HepG2 (cell line): ENCODE data around the gene GLYAT. TPM values are rescaled to one million over a fixed set of nuclear protein-coding genes. Genes with fewer than 3 reads are reported as not detected.

ENCODE experiments used
- ATAC-seq: fragments of 200-7000 bp; cut with Tn5 transposase; 3 replicates; pipeline ENCODE4 v1.9.1; 2020; ENCODE audit warnings: mild to moderate bottlenecking, moderate library complexity
- BruUV-seq: library from RNA; stranded (reverse); fragments of 400-500 nt; replicated peaks from 2 replicates; lab custom pipeline; 2021; lab: Mats Ljungman, UMichigan
- CTCF ChIA-PET: fragments of 300-600 bp; formaldehyde crosslinking; extraction: SDS; loops from one replicate; lab custom pipeline; 2021; ENCODE audit warnings: low total read pairs, inconsistent platforms, low intra/inter-chr PET ratio; lab: Yijun Ruan, JAX
- POLR2A ChIA-PET: fragments of 350-600 bp; sonication (Branson Sonifier 250); formaldehyde crosslinking; loops from one replicate; lab custom pipeline; 2020; ENCODE audit warnings: antibody characterized with exemption, inconsistent platforms; lab: Yijun Ruan, JAX
- DNase-seq: peaks from one replicate; pipeline ENCODE4 v3.0.0-alpha.2; 2015; ENCODE audit warnings: low spot score
- FAIRE-seq: peaks from 3 replicates; lab custom pipeline; 2011; peaks lifted over from hg19 to GRCh38; lab: Jason Lieb, UNC
- H2AFZ ChIP-seq: one replicate; pipeline ENCODE4 v1.6.1; 2011; ENCODE audit warnings: low read length, inconsistent platforms
- H3K27ac ChIP-seq: fragments of 300-600 bp; 3 replicates; pipeline ENCODE4 v1.8.0; 2011; ENCODE audit warnings: mixed run types, mild to moderate bottlenecking, mixed read lengths, low read length, inconsistent platforms; ENCODE audit not compliant: insufficient read depth; ENCODE audit errors: extremely low read length
- H3K27me3 ChIP-seq, 2 experiments: fragments of 200-600 bp in 1 of 2; 2 replicates in 1 of 2; 3 replicates in 1 of 2; pipeline versions ENCODE4 v1.6.0 to v1.8.0; 2011; ENCODE audit warnings: low read length in 2 of 2, mild to moderate bottlenecking in 2 of 2, moderate library complexity in 2 of 2, inconsistent platforms in 1 of 2; ENCODE audit not compliant: insufficient read depth in 2 of 2, control insufficient read depth in 1 of 2
- H3K36me3 ChIP-seq, 2 experiments: fragments of 200-600 bp in 1 of 2; replicated peaks in 1 of 2; 2 replicates in 1 of 2; 3 replicates in 1 of 2; pipeline versions ENCODE4 v1.5.1 to v1.8.0; 2011; ENCODE audit warnings: low read length in 2 of 2, inconsistent platforms in 1 of 2; ENCODE audit not compliant: insufficient read depth in 2 of 2, control insufficient read depth in 1 of 2
- H3K4me1 ChIP-seq: 2 replicates; pipeline ENCODE4 v1.5.1; 2012; ENCODE audit warnings: low read length, inconsistent platforms; ENCODE audit not compliant: insufficient read depth
- H3K4me2 ChIP-seq: 2 replicates; pipeline ENCODE4 v1.6.0; 2011; ENCODE audit warnings: low read depth, low read length, inconsistent platforms
- H3K4me3 ChIP-seq, 3 experiments: fragments of 200-600 bp in 1 of 3; sonication (generic), shearing (Covaris generic) in 1 of 3; replicated peaks in 1 of 3; 2 replicates each; pipeline ENCODE4 v1.5.1; 2011 to 2016; ENCODE audit warnings: low read length in 3 of 3, inconsistent platforms in 2 of 3, low read depth in 2 of 3, mild to moderate bottlenecking in 2 of 3, control low read depth in 1 of 3, mixed read lengths in 1 of 3; ENCODE audit not compliant: insufficient read depth in 1 of 3
- H3K79me2 ChIP-seq: one replicate; pipeline ENCODE4 v1.6.1; 2011; ENCODE audit warnings: low read length, inconsistent platforms; ENCODE audit not compliant: insufficient read depth
- H3K9ac ChIP-seq: 2 replicates; pipeline ENCODE4 v1.6.0; 2011; ENCODE audit warnings: mild to moderate bottlenecking, low read depth, low read length, inconsistent platforms; ENCODE audit not compliant: insufficient read depth
- H3K9me3 ChIP-seq: 2 replicates; pipeline ENCODE4 v1.5.1; 2012; ENCODE audit warnings: mild to moderate bottlenecking, low read length
- H4K20me1 ChIP-seq: 2 replicates; pipeline ENCODE4 v1.6.0; 2011; ENCODE audit warnings: inconsistent platforms, mild to moderate bottlenecking, low read length, moderate library complexity; ENCODE audit not compliant: insufficient read depth
- ARNT ChIP-seq: fragments of 450-650 bp; IDR thresholded peaks from 2 replicates; pipeline ENCODE4 v1.6.1; 2017
- FUBP1 ChIP-seq: sonication (generic); formaldehyde crosslinking; IDR thresholded peaks from 2 replicates; pipeline ENCODE4 v1.5.1; 2020; ENCODE audit warnings: missing genetic modification reagents, mild to moderate bottlenecking, borderline replicate concordance
- NFATC3 ChIP-seq: sonication (generic); formaldehyde crosslinking; IDR thresholded peaks from 2 replicates; pipeline ENCODE4 v1.5.1; 2020; ENCODE audit warnings: mild to moderate bottlenecking, missing genetic modification reagents
- TAF15 ChIP-seq: fragments of 200-400 bp; formaldehyde crosslinking; IDR thresholded peaks from one replicate; pipeline ENCODE4 v1.6.1; 2018; ENCODE audit warnings: mild to moderate bottlenecking, low read depth, low read length; ENCODE audit not compliant: poor library complexity, severe bottlenecking
- TEAD2 ChIP-seq: sonication (generic); formaldehyde crosslinking; IDR thresholded peaks from 2 replicates; pipeline ENCODE4 v1.9.0; 2021; ENCODE audit warnings: missing genetic modification reagents
- YEATS4 ChIP-seq: sonication (generic); formaldehyde crosslinking; IDR thresholded peaks from 2 replicates; pipeline ENCODE4 v1.4.0; 2020; ENCODE audit warnings: missing genetic modification reagents, borderline replicate concordance
- ZNF431 ChIP-seq: sonication (generic); formaldehyde crosslinking; IDR thresholded peaks from 2 replicates; pipeline ENCODE4 v1.9.0; 2022; ENCODE audit warnings: missing genetic modification reagents, low read depth, mild to moderate bottlenecking, borderline replicate concordance
- ZNF616 ChIP-seq: sonication (generic); formaldehyde crosslinking; IDR thresholded peaks from 2 replicates; pipeline ENCODE4 v1.5.0; 2020; ENCODE audit warnings: low read depth, mild to moderate bottlenecking, missing genetic modification reagents
- ZNF629 ChIP-seq: sonication (generic); formaldehyde crosslinking; conservative IDR thresholded peaks from 2 replicates; pipeline ENCODE4 v1.5.0; 2020; ENCODE audit warnings: missing genetic modification reagents
- ZNF761 ChIP-seq: sonication (generic); formaldehyde crosslinking; conservative IDR thresholded peaks from 2 replicates; pipeline ENCODE4 v1.4.0; 2020; ENCODE audit warnings: mild to moderate bottlenecking, missing genetic modification reagents
- WGBS: methylation state at CpG from one replicate; pipeline ENCODE4 v1.1.6; 2017; ENCODE audit warnings: low lambda C conversion rate; 5-methylcytosine and 5-hydroxymethylcytosine counted together
- in situ Hi-C: cut with HindIII; loops from 2 replicates; pipeline ENCODE4 v1.10.0; 2017; ENCODE audit warnings: low pct_unique_long_range_greater_than_20kb; ENCODE audit not compliant: extremely low pct_ligation_motif_present
- intact Hi-C: fragments of 100-400 bp; cut with micrococcal nuclease; formaldehyde crosslinking; loops from one replicate; pipeline ENCODE4 v1.10.0; 2022; ENCODE audit not compliant: unreplicated experiment
- polyA plus RNA-seq, 8 experiments: library from polyadenylated mRNA; depleted of rRNA in 3 of 8; stranded (reverse) in 7 of 8; unstranded in 1 of 8; fragments of >200 nt; fragmentation: Illumina TruSeq in 4 of 8; extraction: Trizol in 4 of 8; gene quantifications; 2 replicates each; pipeline versions ENCODE4 v1.2.1 to v1.2.3, GENCODE V29; 2011 to 2016; ENCODE audit warnings: low read depth in 4 of 8, missing spikeins in 1 of 8, mixed read lengths in 1 of 8; ENCODE audit not compliant: insufficient read depth in 1 of 8
- total RNA-seq, 5 experiments: library from RNA; depleted of rRNA; stranded (reverse); fragments of >200 nt; fragmentation: Illumina TruSeq; extraction: Trizol; gene quantifications; 2 replicates each; pipeline ENCODE4 v1.2.3, GENCODE V29; 2016; ENCODE audit warnings: low read depth in 1 of 5
- TF ChIP-seq, protein P1 (sequence below): sonication (generic); formaldehyde crosslinking; IDR thresholded peaks from 2 replicates; pipeline ENCODE4 v1.5.1; 2020; ENCODE audit warnings: mild to moderate bottlenecking, missing genetic modification reagents, moderate library complexity

The GLYAT gene
- total and polyA plus RNA-seq, 2 of the 13 experiments (the other 11 are each of a cell fraction or from before 2014, with no cell fraction given): not detected

GRCh38 chr11:58742140-58742539 is 10.4 kb upstream of the GLYAT start:
- Histone ChIP-seq H4K20me1 (no peaks in the 10 kb centered on the region), H3K36me3 (no peaks in the 10 kb centered on the region), H3K27me3 (peaks cover 0 to 1% of the 10 kb centered on the region in 2 experiments; a peak in 1 of 5 replicates), H3K9me3 (peaks cover 33% of the 10 kb centered on the region), H3K9ac (no peak overlapping the region), H3K4me1 (no peaks in the 10 kb centered on the region), H3K4me3 (no peak overlapping the region), H3K79me2 (no peaks in the 10 kb centered on the region), H3K4me2 (no peak overlapping the region), H2AFZ (no peak overlapping the region), H3K27ac (no peak overlapping the region)
- no TSS peak for BruUV-seq
- CTCF ChIA-PET: no interaction called here
- in situ Hi-C loops (no loop called here), intact Hi-C loops (no loop called here)
- WGBS: 13% methylated on average over 2 of the region's 2 CpGs
- DNase-seq (no peak), ATAC-seq (no peak), FAIRE-seq (no peak)
- TF ChIP-seq ZNF629 (no peak), ZNF431 (CRISPR knock-in tag) (no peak), ARNT (no peak), FUBP1 (CRISPR knock-in tag) (no peak)
- TF ChIP-seq, protein P1, sequence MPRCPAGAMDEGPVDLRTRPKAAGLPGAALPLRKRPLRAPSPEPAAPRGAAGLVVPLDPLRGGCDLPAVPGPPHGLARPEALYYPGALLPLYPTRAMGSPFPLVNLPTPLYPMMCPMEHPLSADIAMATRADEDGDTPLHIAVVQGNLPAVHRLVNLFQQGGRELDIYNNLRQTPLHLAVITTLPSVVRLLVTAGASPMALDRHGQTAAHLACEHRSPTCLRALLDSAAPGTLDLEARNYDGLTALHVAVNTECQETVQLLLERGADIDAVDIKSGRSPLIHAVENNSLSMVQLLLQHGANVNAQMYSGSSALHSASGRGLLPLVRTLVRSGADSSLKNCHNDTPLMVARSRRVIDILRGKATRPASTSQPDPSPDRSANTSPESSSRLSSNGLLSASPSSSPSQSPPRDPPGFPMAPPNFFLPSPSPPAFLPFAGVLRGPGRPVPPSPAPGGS (CRISPR knock-in tag): no peak
- POLR2A ChIA-PET: no interaction called here

DNA sequence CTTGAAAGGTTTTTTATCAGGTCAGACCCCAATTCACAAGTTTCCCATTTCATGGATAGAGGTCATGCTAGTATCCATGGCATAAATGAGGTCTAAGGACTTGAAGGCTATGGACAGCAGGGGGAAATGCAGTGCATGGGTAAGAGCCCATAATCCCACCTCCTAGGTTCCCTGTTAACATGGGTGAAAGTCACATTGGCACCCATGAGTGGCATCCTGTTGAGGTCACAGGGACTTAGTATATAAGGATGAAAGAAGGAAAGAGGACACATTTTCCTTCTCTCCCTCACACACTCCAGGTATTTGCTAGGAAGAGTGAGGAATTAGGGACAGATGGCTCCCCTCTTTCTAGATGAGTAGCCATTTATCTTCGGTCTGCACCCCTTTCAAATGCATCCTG is 9.4 kb upstream of the GLYAT start:
- no peak for FAIRE-seq
- H3K27ac ChIP-seq: no peak overlapping the region
- in situ Hi-C loops: no loop called here
- H3K27me3 ChIP-seq: peaks cover 0 to 1% of the 10 kb centered on the region in 2 experiments; a peak in 1 of 5 replicates
- H3K4me1 ChIP-seq: no peaks in the 10 kb centered on the region
- no peaks in the 10 kb centered on the region for H3K36me3 ChIP-seq
- H4K20me1 ChIP-seq: no peaks in the 10 kb centered on the region
- no peak overlapping the region for H3K9ac ChIP-seq
- no peak for DNase-seq
- no peak overlapping the region for H2AFZ ChIP-seq
- no peaks in the 10 kb centered on the region for H3K79me2 ChIP-seq
- no peak for ATAC-seq
- TF ChIP-seq TAF15 (no peak), TEAD2 (CRISPR knock-in tag) (no peak), NFATC3 (CRISPR knock-in tag) (no peak), ZNF761 (no peak), ZNF616 (CRISPR knock-in tag) (peak; percentile 99), YEATS4 (CRISPR knock-in tag) (no peak)
- 7% methylated on average over 1 of the region's 1 CpG for WGBS
- H3K4me3 ChIP-seq: no peak overlapping the region
- H3K4me2 ChIP-seq: no peak overlapping the region
- ChIA-PET CTCF (no interaction called here), POLR2A (no interaction called here)
- intact Hi-C loops: no loop called here
- peaks cover 33% of the 10 kb centered on the region for H3K9me3 ChIP-seq
- BruUV-seq: no TSS peak
